Suprapubic skin (tissue), 4 donors: ENCODE measurements around the gene CLEC2A.

Experiments
- CTCF ChIP-seq, 2 donors: fragments of 200-600 bp in 1 of 2; fragments of 450-650 bp in 1 of 2; sonication (generic) in 1 of 2; IDR thresholded peaks; one replicate each; pipeline ENCODE4 v1.5.1; 2016 to 2019; ENCODE audit warnings: antibody characterized with exemption in 2 of 2, mild to moderate bottlenecking in 1 of 2, moderate library complexity in 1 of 2
- EP300 ChIP-seq: sonication (generic); formaldehyde crosslinking; IDR thresholded peaks from one replicate; pipeline ENCODE4 v1.6.1; 2017; ENCODE audit warnings: antibody characterized with exemption
- POLR2A ChIP-seq, 2 donors: fragments of 450-650 bp; IDR thresholded peaks; one replicate each; pipeline ENCODE4 v1.6.1; 2017; ENCODE audit warnings: antibody characterized with exemption in 2 of 2, mild to moderate bottlenecking in 2 of 2, moderate library complexity in 2 of 2
- POLR2AphosphoS5 ChIP-seq, 3 donors: sonication (generic); formaldehyde crosslinking; IDR thresholded peaks; one replicate each; pipeline ENCODE4 v1.6.1; 2017; ENCODE audit warnings: antibody characterized with exemption in 3 of 3

- no peak for TF ChIP-seq CTCF (IDR thresholded peaks at IDR 0.05)
- TF ChIP-seq POLR2AphosphoS5 (IDR thresholded peaks at IDR 0.05) = no peak
- TF ChIP-seq POLR2A (IDR thresholded peaks at IDR 0.05) = no peak
- TF ChIP-seq EP300 = no peak
These were observed 24.4 kb downstream of the CLEC2A start for GRCh38 chr12:9907769-9908168.
